ENCODE measurements around the gene MIPOL1. TPM values are rescaled to one million over a fixed set of nuclear protein-coding genes. Genes with fewer than 3 reads are reported as not detected.

Gene MIPOL1
- total and polyA plus RNA-seq, 9 of the 15 experiments (the other 6 are each of a cell fraction or from before 2014, with no cell fraction given): 6.7 to 21.9 (median 12.4) TPM

DNA sequence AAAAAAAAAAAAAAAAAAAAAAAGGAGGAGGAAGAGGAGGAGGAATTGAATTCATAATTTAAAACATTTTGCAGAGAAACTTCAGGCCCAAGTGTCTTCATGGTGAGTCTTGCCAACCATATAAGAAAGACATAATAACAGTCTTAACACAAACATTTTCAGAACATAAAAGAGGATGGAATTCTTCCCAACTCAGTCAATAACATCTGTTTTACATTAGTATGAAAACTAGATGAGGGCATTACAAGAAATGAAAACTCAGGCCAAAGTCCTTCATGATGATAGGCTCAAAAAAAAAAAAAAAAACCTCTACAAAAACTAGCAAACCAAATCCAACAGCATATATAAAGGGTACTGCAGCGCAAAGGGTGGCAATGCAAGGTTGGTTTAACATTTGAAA is 245.7 kb downstream of the MIPOL1 start:
- H3K79me2 ChIP-seq (ENCODE audit: control insufficient read depth, insufficient read depth, low read length): no peaks in the 10 kb centered on the region
- H4K20me1 ChIP-seq (replicated peaks; ENCODE audit: control insufficient read depth, insufficient read depth, low read length): no peaks in the 10 kb centered on the region
- no peak overlapping the region for H3K4me2 ChIP-seq (ENCODE audit: insufficient read depth, low read length)
- FAIRE-seq: no peak
- H3K4me3 ChIP-seq: no peak overlapping the region
- no peaks in the 10 kb centered on the region for H3K27me3 ChIP-seq (ENCODE audit: control insufficient read depth in 2 of 2, insufficient read depth in 2 of 2, low read length in 2 of 2)
- CTCF ChIA-PET (ENCODE audit: low intra/inter-chr PET ratio): no interaction called here
- no peak overlapping the region for H3K27ac ChIP-seq (ENCODE audit: extremely low read depth, low read depth, low read length)
- no peak for DNase-seq (ENCODE audit: extremely low read depth in 1 of 4, low spot score in 3 of 4)
- POLR2A ChIA-PET: interaction anchor here (0.7 kb wide), 1 partner anchor 63 kb away, joined by 3 read pairs; no protein-coding TSS in a partner anchor
- in situ Hi-C loops (cut with MboI): no loop called here
- no peaks in the 10 kb centered on the region for H3K9me3 ChIP-seq (replicated peaks; ENCODE audit: control insufficient read depth, insufficient read depth, low read depth, low read length)
- H3K36me3 ChIP-seq (ENCODE audit: control insufficient read depth, insufficient read depth, low read length): no peaks in the 10 kb centered on the region
- no peak overlapping the region for H2AFZ ChIP-seq (ENCODE audit: low read depth, low read length)
- H3K9me1 ChIP-seq (ENCODE audit: control insufficient read depth, insufficient read depth, low read length): no peaks in the 10 kb centered on the region
- 71% methylated on average over 1 of the region's 1 CpG for WGBS (ENCODE audit: insufficient coverage, low coverage, missing lambda C conversion rate)
- no TSS peak for BruUV-seq (replicated peaks)
- intact Hi-C loops (cut with micrococcal nuclease): no loop called here
- H3K4me1 ChIP-seq (replicated peaks in 1 of 2; ENCODE audit: control insufficient read depth in 2 of 2, insufficient read depth in 2 of 2, low read length in 2 of 2): no peaks in the 10 kb centered on the region
- H3K9ac ChIP-seq (ENCODE audit: insufficient read depth in 1 of 2, low read depth in 2 of 2, low read length in 2 of 2): no peak overlapping the region
- no peak for ATAC-seq
- TF ChIP-seq ZNF586 (CRISPR knock-in tag; conservative IDR thresholded peaks at IDR 0.05): no peak
- no peak for TF ChIP-seq NFE2 (IDR thresholded peaks at IDR 0.05; ENCODE audit: low read depth)
- TF ChIP-seq, protein P1, sequence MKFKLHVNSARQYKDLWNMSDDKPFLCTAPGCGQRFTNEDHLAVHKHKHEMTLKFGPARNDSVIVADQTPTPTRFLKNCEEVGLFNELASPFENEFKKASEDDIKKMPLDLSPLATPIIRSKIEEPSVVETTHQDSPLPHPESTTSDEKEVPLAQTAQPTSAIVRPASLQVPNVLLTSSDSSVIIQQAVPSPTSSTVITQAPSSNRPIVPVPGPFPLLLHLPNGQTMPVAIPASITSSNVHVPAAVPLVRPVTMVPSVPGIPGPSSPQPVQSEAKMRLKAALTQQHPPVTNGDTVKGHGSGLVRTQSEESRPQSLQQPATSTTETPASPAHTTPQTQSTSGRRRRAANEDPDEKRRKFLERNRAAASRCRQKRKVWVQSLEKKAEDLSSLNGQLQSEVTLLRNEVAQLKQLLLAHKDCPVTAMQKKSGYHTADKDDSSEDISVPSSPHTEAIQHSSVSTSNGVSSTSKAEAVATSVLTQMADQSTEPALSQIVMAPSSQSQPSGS (CRISPR knock-in tag; IDR thresholded peaks at IDR 0.05): no peak
- no peak for TF ChIP-seq CTCFL (IDR thresholded peaks at IDR 0.05; ENCODE audit: borderline replicate concordance, insufficient read depth, low read depth, low read length, poor library complexity, severe bottlenecking)
- no peak for TF ChIP-seq NFRKB (IDR thresholded peaks at IDR 0.05; ENCODE audit: low read depth)
- TF ChIP-seq RBM14 (IDR thresholded peaks at IDR 0.05; ENCODE audit: borderline replicate concordance, insufficient read depth, low read depth, low read length): no peak

All from K562 (cell line).